A172 (cell line): ENCODE results near the gene OR10C1. TPM values are rescaled to one million over a fixed set of nuclear protein-coding genes. Genes with fewer than 3 reads are reported as not detected.

Source experiments
- DNase-seq: peaks from one replicate; pipeline ENCODE4 v3.0.0-alpha.2; 2015; ENCODE audit warnings: low spot score
- total RNA-seq: library from RNA; depleted of rRNA; stranded (reverse); fragments of >200 nt; shearing (Covaris generic); gene quantifications from 2 replicates; pipeline ENCODE4 v1.2.3, GENCODE V29; 2014; rRNA removed

Gene OR10C1
- total RNA-seq, 1 experiment from 2014 or later: not detected

GRCh38 chr6:29477923-29478450 is 38.9 kb downstream of the OR10C1 start:
- DNase-seq: no peak

- DNase-seq: no peak
Observed at GRCh38 chr6:29478740-29479139, 39.6 kb downstream of the OR10C1 start.

- no peak for DNase-seq
Observed at GRCh38 chr6:29479560-29479959, 40.5 kb downstream of the OR10C1 start.

- DNase-seq: no peak
Observed at GRCh38 chr6:29483186-29483585, 44.1 kb downstream of the OR10C1 start.

GRCh38 chr6:29483735-29484134 is 44.6 kb downstream of the OR10C1 start:
- no peak for DNase-seq

GRCh38 chr6:29486577-29486976 is 47.5 kb downstream of the OR10C1 start:
- DNase-seq: no peak

GRCh38 chr6:29487131-29487530 is 48.0 kb downstream of the OR10C1 start:
- no peak for DNase-seq

- DNase-seq: no peak
Observed at GRCh38 chr6:29487660-29488059, 48.6 kb downstream of the OR10C1 start, which contains the start of gene MAS1L. Gene MAS1L (minus strand): TSS chr6:29487956. CDS start chr6:29487902, 54 bp downstream.

- no peak for DNase-seq
Observed at GRCh38 chr6:29488874-29489273, 49.8 kb downstream of the OR10C1 start.

- DNase-seq: no peak
Observed at GRCh38 chr6:29489286-29489685, 50.2 kb downstream of the OR10C1 start.

GRCh38 chr6:29490055-29490454 is 50.9 kb downstream of the OR10C1 start:
- no peak for DNase-seq

GRCh38 chr6:29490552-29490951 is 51.4 kb downstream of the OR10C1 start:
- no peak for DNase-seq

Other genes starting within 250 kb of the OR10C1 start
- gene OR14J1, start 137.6 kb upstream of the OR10C1 start, total RNA-seq: not detected in 2 replicates
- gene OR5V1, start 70.4 kb upstream of the OR10C1 start, total RNA-seq: not detected in 2 replicates
- gene OR12D3, start 64.0 kb upstream of the OR10C1 start, total RNA-seq: not detected in 2 replicates
- gene OR12D2, start 43.7 kb upstream of the OR10C1 start, total RNA-seq: not detected in 2 replicates
- gene OR12D1, start 24.4 kb upstream of the OR10C1 start, total RNA-seq: not detected in 2 replicates
- not detected in 2 replicates for gene OR11A1, start 17.8 kb downstream of the OR10C1 start, total RNA-seq
- gene OR2H1, start 17.8 kb downstream of the OR10C1 start, total RNA-seq: not detected in 2 replicates
- not detected in 2 replicates for gene MAS1L, start 48.6 kb downstream of the OR10C1 start, total RNA-seq
- not detected in 2 replicates for gene UBD, start 120.4 kb downstream of the OR10C1 start, total RNA-seq
- gene OR2H2, start 145.8 kb downstream of the OR10C1 start, total RNA-seq: not detected in 2 replicates
- 1.3 and 4.4 TPM in 2 replicates for gene GABBR1, start 193.9 kb downstream of the OR10C1 start, total RNA-seq
- not detected in 2 replicates for gene MOG, start 217.8 kb downstream of the OR10C1 start, total RNA-seq
- not detected in 2 replicates for gene ZFP57, start 241.8 kb downstream of the OR10C1 start, total RNA-seq